Measurements from ENCODE around the gene MYEF2.

GRCh38 chr15:48202068-48202467 is 24.0 kb upstream of the MYEF2 start:
- TF ChIP-seq CTCF (IDR thresholded peaks at IDR 0.05) (no peak), POLR2A (IDR thresholded peaks at IDR 0.05) (no peak)
